G401.6 (cell line): ENCODE data around the gene ACACA.

Source experiments
- FAIRE-seq: peaks from 2 replicates; lab custom pipeline; 2012; peaks lifted over from hg19 to GRCh38; lab: Jason Lieb, UNC

The ACACA gene

DNA sequence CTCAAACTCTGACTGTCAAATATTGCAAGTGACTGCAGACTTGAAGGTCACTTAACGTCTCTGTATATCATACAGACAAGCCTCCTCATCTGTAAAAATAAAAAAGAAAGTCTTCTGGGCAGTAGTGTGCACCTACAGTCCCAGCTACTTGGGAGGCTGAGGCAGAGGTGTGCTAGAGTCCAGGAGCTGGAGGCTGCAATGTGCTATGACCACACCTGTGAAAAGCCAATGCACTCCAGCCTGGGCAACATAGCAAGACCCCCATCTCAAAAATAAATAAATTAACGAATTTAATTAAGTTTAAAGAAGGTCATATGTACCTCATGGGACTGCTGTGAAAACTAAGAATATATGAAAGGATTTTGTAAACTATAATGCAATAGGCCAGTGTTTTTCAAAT, 65.8 kb downstream of the ACACA start:
- FAIRE-seq: no peak

DNA sequence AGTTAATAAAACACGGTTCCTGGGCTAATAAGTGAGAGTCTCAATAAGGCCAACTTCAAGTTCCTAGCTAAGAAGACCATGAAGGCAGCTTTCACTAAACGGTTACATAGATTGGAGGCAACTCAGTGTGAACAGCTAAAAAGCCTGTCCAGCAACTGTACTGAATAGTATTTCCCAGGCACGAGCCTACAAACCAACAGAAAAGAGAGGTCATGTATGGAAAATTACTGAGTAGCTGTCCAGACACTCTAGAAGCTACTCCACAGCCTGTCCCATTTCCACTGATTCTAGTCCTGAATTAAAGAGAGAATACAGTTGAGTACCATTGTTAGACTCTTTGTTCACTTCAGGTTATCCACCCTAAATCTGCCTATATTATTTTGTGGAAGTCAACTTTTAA, 67.3 kb downstream of the ACACA start:
- FAIRE-seq: no peak

DNA sequence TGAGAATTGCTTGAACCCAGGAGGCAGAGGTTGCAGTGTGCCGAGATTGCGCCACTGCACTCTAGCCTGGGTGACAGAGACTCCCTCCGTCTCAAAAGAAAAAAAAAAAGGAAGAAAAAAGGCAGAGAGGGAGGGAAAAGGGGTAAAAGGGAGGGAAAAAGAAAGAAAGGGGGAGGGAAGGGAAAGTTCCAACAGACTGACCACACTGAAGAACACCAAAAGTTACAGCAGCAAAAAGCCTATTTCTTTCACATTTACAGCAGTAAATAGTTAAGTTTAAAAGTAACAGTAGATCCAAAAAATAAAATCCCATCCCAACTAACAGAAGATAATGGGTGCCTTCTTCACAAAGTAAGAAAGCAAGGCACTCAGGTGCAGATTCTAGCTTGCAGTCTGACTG, 67.8 kb downstream of the ACACA start:
- no peak for FAIRE-seq

DNA sequence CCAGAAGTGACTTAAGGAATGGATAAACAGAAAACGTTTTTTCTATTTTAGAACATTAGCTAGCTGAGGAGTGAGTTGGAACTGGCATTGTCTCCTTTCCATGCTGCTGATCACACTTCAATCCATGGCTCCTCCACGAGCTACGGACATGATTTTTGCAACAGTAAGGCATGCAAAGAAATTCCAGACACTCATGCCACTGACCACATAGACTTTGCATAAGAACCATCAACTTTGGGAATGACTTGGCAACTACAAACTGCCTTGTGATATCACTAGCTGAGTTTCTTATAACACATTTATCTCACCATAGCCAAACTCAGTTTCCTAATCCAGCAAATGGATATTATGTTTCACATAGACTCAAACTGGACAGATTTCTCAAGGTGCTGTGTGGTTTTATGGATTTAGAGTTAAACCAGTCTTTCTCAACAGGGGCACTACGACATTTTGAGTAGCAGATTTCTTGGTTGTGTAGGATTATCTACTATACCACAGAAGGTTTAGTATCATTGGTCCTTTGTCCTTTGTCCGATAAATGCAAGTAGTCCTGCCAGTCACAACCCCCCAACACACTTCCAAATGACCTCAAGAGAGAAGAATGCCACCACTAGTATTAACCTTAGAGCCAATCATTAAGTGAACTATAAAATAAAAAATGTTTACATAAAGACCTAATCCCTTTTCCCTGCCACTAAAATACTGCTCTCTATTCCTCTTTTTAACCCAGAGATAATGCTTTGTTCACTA, 79.1 kb downstream of the ACACA start:
- FAIRE-seq: no peak

GRCh38 chr17:37322826-37323561, 83.6 kb downstream of the ACACA start:
- FAIRE-seq: no peak

DNA sequence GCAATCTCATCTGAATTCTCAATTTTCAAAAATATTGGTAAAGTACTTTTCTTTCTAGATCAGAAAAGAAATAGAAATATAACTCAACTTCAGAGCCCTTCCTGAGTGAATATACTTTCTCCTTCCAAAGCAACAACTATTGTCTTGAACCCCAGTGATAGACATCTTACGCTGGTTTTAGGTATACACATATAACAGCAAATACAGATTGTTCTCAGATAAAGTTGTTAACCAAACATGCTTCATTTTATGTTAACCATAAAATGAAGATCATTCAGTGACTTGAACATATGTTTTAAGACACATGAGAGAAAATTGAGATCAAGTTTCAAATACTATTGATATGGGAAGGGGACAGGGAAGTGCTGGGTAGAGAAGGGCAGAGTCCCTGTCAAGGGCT, 84.5 kb downstream of the ACACA start:
- FAIRE-seq: no peak

- no peak for FAIRE-seq
Observed at GRCh38 chr17:37318931-37319594, 87.6 kb downstream of the ACACA start.

GRCh38 chr17:37317867-37318266, 88.8 kb downstream of the ACACA start:
- FAIRE-seq: no peak

DNA sequence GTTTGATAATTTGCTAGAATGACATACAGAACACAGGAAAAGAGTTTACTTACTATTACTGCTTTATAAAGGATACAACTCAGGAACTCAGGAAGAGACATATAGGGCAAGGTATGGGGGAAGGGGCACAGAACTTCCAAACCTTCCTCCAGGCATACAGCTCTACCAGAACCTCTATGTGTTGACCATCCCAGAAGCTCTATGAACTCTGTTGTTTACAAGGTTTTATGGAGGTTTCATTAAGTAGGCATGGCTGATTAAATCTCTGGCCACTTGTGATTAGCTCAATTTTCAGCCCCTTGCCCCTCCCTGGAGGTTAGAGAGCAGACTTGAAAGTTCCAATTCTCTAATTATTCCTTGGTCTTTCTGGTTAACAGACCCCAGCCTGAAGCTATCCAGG, 91.0 kb downstream of the ACACA start:
- no peak for FAIRE-seq

DNA sequence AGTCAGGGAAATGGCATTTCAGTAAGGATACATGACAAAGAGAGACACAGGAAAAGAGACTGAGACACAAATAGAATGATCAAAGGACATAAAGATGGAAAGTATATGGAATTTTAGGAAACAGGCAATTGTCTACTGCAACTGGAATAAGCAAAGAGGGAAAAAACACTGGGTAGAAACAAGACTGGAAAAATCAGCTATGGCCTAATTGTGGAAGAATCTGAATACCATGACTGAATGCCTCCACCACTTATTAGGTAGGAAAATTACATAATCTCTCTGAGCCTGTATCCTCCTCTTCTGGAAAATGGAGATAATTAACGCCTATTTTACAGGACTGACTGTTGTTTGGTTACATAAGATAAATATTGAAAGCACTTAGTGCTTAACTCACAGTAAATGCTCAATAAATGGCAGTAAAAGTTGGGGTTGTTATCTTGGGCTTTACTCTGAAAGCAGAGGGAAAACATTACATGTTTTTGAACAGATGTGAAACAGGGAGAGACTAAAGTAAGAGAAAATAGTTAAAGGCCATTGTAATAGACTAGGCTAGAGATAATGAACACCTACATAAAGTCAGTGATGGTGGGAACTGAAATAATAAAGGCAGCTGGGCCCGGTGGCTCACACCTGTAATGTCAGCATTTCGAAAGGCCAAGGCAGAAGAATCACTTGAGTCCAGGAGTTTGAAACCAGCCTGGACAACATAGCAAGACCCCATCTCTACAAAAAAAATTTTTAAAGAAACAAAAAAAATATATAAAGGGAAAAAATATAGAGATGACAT, 94.3 kb downstream of the ACACA start:
- no peak for FAIRE-seq

GRCh38 chr17:37310940-37311339, 95.7 kb downstream of the ACACA start:
- FAIRE-seq: no peak

DNA sequence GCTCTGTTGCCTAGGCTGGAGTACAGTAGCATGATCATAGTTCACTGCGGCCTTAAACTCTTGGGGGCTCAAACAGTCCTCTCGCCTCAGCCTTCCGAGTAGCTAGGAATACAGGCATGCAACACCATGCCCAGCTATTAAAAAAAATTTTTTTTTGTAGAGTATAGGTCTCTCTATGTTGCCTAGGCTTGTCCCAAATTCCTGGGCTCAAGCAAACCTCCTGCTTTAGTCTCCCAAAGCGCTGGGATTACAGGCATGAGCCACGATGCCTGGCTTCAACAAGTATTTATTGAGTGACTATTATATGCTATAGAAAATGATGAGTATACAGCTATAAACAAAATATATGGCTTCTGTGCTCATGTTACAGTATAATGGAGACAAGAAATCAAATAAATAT, 97.6 kb downstream of the ACACA start:
- no peak for FAIRE-seq

DNA sequence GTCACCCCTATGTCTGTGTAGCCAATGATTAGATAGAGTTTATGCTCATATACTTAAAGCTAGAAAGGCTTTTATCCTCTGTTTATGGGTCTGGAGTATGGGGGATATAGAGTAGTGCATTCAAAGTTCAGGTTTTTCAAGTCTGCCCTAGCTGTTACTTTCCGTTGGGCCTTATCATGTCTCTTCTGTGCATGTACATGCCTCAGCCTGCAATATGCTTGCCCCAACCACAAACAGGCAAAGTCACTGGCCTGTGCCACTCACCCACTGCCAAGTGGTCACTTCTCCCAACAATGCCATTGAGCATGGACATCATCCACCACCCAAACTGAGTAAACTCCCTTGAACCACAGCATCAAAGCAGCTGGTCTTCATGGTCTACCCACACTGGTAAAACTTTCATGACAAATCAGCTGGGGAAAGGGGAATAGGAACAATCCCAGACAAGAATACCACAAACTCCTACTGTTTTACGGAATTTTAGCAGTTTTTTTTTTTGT, 101.2 kb downstream of the ACACA start:
- no peak for FAIRE-seq

GRCh38 chr17:37301288-37301687, 105.3 kb downstream of the ACACA start:
- FAIRE-seq: no peak

DNA sequence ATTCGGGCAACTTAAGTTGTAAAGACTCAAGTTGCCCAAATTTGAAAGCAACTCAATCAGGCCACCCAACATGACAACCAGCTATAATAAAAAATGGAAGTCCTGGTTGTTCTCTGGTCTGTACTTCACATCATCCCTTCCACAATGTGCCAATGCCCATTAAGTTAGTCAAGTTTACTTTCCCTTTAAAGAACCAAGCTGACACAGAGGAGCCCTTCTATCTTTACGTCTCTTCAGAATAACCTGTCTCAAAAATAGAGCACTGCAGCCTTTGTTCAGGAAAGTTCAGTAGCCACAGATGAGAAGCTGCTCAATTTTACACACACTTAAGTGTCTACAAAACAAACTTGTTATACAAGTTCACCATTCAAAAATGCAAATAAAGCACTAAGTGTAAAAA, 106.0 kb downstream of the ACACA start:
- no peak for FAIRE-seq

- no peak for FAIRE-seq
Observed at GRCh38 chr17:37299257-37299980, 107.2 kb downstream of the ACACA start.

GRCh38 chr17:37295888-37296287, 110.7 kb downstream of the ACACA start:
- no peak for FAIRE-seq

GRCh38 chr17:37294888-37295287, 111.7 kb downstream of the ACACA start:
- no peak for FAIRE-seq

GRCh38 chr17:37293770-37294169, 112.9 kb downstream of the ACACA start:
- no peak for FAIRE-seq

DNA sequence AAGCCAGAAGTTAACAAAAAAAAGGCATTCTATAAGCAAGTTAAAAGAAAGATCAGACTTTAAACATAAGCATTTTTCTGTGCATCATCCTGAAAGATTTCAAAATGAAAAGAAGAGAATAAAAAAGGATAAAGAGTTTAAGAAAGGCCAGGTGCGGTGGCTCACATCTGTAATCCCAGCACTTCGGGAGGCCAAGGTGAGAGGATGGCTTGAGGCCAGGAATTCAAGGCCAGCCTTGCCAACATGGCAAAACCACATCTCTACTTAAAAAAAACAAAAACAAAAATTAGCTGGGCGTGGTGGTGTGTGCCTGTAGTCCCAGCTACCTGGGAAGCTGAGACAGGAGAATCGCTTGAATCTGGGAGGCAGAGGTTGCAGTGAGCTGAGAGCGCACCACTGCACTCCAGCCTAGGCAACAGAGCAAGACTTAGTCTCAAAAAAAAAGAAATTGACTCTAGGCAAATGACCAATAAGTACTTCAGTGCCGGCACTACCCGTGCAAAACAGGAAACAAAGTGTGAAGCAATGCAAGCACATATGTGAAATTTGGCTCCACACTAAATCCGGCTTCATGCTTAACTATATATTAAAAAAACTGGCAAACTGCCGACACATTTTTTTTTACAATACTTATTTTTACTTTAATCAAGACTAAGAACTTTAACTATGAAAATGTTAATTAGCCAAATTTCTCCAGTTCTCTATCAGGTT, 114.1 kb downstream of the ACACA start:
- no peak for FAIRE-seq

DNA sequence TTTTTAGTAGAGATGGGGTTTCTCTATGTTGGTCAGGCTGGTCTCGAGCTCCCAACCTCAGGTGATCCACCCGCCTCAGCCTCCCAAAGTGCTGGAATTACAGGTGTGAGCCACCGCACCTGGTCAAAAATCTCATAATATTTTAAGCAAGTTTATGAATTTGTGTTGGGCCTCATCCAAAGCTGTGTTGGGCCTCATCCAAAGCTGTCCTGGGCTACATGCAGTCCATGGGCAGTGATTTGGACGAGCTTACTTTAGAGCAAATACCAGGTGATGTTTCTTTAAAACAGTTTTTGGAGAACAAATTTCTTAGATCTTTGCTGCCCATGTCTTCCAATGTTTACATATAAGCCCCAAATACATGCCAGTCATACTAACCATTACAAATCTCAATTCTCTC, 115.3 kb downstream of the ACACA start:
- no peak for FAIRE-seq
